HG03457 (cell line): ENCODE measurements around the gene PRRT1.
"Not testable (repeated sequence)": the region's sequence is repeated elsewhere in the genome, so short reads cannot be mapped to it uniquely, and the experiment has no call there.

Source experiments
- ATAC-seq: cut with Tn5 transposase; IDR thresholded peaks from one replicate; pipeline ENCODE4 v1.9.1; 2021; ENCODE audit warnings: moderate number of reproducible peaks; ENCODE audit not compliant: unreplicated experiment

Gene PRRT1

GRCh38 chr6:32188381-32189068 is 36.8 kb upstream of the PRRT1 start:
- no peak for ATAC-seq

GRCh38 chr6:32187725-32188380 is 36.1 kb upstream of the PRRT1 start:
- not testable (repeated sequence) for ATAC-seq

- no peak for ATAC-seq
Measured at GRCh38 chr6:32187009-32187709, 35.4 kb upstream of the PRRT1 start.

- not testable (repeated sequence) for ATAC-seq
Measured at GRCh38 chr6:32186151-32186840, 34.6 kb upstream of the PRRT1 start.

- ATAC-seq = not testable (repeated sequence)
Measured at GRCh38 chr6:32185681-32186131, 34.0 kb upstream of the PRRT1 start.

GRCh38 chr6:32184084-32184640 is 32.4 kb upstream of the PRRT1 start, which contains the start of gene AGER:
TSS of gene AGER (minus strand) at chr6:32184253. CDS start at chr6:32184222, 31 bp downstream.
- no peak for ATAC-seq

- ATAC-seq = no peak
Measured at GRCh38 chr6:32183483-32184083, 31.8 kb upstream of the PRRT1 start.

GRCh38 chr6:32183030-32183429 is 31.3 kb upstream of the PRRT1 start:
- no peak for ATAC-seq

- no peak for ATAC-seq
Measured at GRCh38 chr6:32182555-32182981, 30.8 kb upstream of the PRRT1 start.

GRCh38 chr6:32181915-32182529 is 30.3 kb upstream of the PRRT1 start:
- no peak for ATAC-seq

GRCh38 chr6:32181148-32181702 is 29.5 kb upstream of the PRRT1 start:
- ATAC-seq = no peak

- ATAC-seq = no peak
Measured at GRCh38 chr6:32179766-32180405, 28.1 kb upstream of the PRRT1 start.

- no peak for ATAC-seq
Measured at GRCh38 chr6:32178547-32179440, 27.1 kb upstream of the PRRT1 start.

GRCh38 chr6:32177788-32178546 is 26.2 kb upstream of the PRRT1 start, which contains the start of gene RNF5:
TSS of gene RNF5 (plus strand) at chr6:32178405. CDS start at chr6:32178512, 107 bp downstream.
- peak; percentile 74 for ATAC-seq

- ATAC-seq = peak; percentile 3
Measured at GRCh38 chr6:32177183-32177787, 25.5 kb upstream of the PRRT1 start.

- no peak for ATAC-seq
Measured at GRCh38 chr6:32176476-32177182, 24.9 kb upstream of the PRRT1 start.
